ENCODE results near the gene MATN1.
A peak's percentile ranks its signal among the peaks of the same experiment; 100 is the strongest.

The MATN1 gene

DNA sequence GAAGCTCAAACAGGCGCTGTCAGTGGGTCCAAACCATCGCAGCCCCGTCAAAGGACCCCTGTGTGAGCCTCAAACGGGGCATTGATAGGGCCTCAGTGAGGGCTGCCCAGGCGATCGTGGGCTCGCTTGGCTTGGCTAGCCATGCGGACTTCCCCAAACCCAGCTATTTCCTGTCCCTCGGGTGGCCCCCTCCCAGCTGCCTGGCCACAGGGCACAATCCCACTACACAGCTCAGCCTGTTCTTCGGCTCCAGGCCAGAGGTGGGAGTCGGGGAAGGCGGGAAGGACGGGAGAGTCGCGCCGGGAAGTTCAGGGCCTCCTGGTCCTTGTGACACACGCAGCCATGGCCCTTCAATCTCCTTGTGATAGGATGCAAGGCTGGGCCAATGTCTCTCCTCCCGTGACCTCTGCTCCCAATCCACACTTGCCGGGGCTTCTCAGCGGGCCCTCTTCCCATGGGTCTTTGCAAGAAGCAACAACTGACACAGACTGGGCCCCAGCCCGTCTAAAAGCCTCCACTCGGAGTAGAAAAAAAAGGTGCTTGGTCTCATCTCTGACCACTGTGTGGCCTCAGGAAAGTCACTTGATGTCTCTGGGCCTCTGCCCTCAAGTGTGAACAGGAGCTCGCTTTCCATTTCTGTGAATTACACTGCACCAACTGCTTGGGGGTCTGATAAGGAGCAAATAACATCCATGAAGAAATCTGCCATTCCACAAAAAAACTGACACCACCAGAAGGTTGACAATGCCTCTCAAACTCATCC, 7.1 kb upstream of the MATN1 start:
- no peak for DNase-seq

DNA sequence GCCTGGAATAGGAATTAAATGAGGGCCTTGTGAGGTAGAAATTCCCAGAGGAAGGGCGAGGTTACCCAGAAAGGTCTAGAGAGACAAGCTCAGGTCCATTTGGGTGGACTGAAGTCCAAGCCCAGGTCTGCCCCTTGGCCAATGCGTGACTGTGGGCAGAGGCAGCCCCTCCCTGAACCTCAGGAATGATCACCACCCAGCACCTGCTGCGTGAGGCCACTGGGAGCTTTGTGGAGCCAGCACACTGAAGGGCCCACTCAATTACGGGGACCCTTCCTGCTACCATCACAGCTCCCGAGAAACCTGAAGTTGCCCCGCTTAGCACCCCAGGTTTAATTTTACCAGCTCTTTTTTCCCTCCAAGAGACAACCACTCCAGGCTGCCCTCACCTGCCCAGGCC, 6.5 kb upstream of the MATN1 start:
- no peak for DNase-seq

GRCh38 chr1:30728832-30729638, 5.7 kb upstream of the MATN1 start:
- no peak for DNase-seq

DNA sequence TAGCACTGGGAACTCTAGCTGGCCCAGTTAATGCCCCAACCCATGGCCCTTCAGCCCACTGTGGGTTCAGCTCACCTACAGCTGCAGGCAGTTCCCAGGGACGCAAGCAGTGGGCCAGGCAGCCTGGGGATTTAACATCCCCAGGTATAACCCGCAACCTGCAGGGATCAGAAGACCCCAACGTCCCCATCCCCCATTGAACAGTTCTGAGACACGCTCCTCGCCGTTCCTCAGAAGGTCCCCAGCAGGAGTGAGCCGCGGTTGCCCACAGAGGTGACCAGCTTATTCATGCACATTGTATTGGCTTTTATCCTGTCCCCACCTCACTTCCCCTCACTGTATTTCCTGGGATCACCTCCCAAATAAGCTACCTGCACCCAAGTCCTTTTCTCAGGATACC, 5.0 kb upstream of the MATN1 start:
- no peak for DNase-seq

GRCh38 chr1:30727824-30728223, 4.4 kb upstream of the MATN1 start:
- no peak for DNase-seq

GRCh38 chr1:30726773-30727684, 3.6 kb upstream of the MATN1 start:
- no peak for DNase-seq

- no peak for DNase-seq
Measured at GRCh38 chr1:30726236-30726635, 2.9 kb upstream of the MATN1 start.

- DNase-seq: no peak
Measured at GRCh38 chr1:30725450-30726095, 2.2 kb upstream of the MATN1 start.

- no peak for DNase-seq
Measured at GRCh38 chr1:30724655-30725421, 1.5 kb upstream of the MATN1 start.

GRCh38 chr1:30724175-30724574, 790 bp upstream of the MATN1 start:
- DNase-seq: no peak

GRCh38 chr1:30721812-30722537, 1.4 kb downstream of the MATN1 start:
- peak; percentile 27 for DNase-seq

DNA sequence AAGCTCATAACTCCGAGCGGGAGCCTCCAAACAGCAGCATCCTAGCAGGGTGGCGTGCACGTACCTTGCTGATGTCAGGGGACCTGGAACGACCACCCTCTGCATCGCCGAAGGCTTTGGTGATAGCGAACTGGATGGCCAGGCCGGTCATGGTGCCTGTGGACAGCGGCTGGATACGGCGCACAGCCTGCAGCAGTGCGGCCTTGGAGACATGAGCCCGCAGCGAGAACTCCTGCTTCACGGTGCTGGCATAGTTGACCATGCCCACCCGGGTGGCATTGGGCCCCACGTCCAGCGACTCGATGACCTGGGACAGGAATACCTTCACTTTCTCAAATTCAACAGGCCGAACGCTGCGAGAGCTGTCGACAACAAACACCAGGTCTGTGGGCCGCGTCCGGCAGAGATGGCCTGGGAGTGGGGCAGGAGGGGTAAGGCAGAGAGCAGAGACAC, 2.0 kb downstream of the MATN1 start:
- DNase-seq: no peak

- no peak for DNase-seq
Measured at GRCh38 chr1:30720271-30721223, 2.8 kb downstream of the MATN1 start.

- DNase-seq: peak; percentile 60
Measured at GRCh38 chr1:30719406-30720270, 3.7 kb downstream of the MATN1 start.

DNA sequence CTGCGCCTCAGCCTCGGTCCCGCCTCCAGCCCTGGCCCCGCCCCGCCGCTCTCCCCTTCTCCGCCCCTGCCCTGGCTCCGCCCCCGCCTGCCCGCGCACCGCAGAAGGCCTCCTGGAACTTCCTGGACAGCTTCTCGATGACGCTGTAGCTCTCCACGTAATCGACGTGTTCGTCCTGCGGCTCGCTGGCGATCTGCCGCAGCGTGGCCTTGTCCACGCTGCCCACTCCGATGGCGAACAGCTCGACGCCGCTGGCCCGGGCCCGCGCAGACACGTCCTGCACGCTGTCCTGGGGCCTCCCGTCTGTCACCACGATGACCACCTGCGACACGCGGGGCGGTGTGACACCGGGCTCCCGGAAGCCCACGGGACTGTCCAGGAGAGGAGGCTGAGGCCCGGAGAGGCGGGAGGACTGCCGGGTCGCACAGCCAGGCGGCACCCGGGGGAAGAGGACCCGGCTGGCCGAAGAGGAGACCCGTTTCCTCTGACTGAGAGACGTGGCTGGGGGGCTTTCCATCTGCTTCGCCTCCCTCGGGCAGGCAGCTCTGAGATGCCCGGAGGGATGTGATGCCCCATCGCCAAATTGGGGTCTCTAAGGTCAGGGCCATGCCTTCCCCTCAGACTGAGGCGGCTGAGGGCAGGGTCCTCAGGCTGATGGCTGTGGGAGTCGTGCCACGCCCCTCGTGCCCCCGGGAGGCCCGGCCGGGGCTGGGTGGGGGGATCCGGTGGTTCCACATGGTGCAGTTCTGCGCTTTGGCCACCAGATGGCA, 4.6 kb downstream of the MATN1 start:
- no peak for DNase-seq

DNA sequence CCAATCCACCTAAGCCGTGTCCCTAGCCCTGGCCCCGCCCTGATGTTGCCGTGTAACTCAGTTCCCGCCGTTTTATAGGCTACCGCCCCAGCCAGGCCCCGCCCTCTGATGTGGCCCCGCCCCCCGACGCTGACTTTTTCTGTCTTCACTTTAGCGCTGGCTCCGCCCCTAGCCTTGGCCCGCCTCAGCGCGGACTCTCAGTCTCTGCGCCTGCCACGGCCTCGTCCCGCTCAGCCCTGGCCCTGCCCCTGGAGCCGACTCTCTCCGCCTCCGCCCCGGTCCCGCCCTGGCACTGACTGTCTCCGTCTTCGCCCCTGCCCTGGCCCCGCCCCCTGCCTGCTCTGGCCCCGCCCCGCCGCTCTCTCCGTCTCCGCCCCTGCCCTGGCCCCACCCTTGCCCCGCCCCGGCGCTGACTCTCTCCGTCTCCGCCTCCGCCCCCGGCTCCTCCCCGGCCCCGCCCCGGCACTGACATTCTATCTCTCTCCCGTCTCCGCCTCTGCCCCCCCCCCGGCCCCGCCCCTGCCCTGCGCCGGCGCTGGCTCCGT, 5.2 kb downstream of the MATN1 start:
- peak; percentile 89 for DNase-seq

DNA sequence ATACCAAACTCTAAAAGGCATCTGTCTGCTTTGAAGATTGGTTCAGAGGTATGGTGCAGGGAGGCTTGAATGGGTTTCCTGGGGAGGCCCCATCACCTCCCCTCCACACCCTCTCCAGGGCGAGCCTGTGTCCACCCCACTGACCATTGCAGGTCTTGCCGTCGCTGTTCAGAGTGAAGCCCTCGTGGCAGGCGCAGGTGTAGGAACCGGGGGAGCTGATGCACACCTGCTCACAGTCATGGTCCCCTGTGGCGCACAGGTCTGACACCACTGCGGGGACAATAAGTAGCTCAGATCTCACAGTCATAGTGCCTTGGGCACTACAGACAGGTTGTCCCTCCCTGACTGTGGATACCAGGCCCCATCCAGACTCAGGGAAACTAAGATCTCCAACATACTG, 6.7 kb downstream of the MATN1 start:
- no peak for DNase-seq

- no peak for DNase-seq
Measured at GRCh38 chr1:30715886-30716285, 7.5 kb downstream of the MATN1 start.
